GM18858 (cell line): ENCODE data around the gene GPANK1.

Experiments used
- ATAC-seq: cut with Tn5 transposase; IDR thresholded peaks from one replicate; pipeline ENCODE4 v1.9.1; 2021; ENCODE audit not compliant: unreplicated experiment

GPANK1 gene

DNA sequence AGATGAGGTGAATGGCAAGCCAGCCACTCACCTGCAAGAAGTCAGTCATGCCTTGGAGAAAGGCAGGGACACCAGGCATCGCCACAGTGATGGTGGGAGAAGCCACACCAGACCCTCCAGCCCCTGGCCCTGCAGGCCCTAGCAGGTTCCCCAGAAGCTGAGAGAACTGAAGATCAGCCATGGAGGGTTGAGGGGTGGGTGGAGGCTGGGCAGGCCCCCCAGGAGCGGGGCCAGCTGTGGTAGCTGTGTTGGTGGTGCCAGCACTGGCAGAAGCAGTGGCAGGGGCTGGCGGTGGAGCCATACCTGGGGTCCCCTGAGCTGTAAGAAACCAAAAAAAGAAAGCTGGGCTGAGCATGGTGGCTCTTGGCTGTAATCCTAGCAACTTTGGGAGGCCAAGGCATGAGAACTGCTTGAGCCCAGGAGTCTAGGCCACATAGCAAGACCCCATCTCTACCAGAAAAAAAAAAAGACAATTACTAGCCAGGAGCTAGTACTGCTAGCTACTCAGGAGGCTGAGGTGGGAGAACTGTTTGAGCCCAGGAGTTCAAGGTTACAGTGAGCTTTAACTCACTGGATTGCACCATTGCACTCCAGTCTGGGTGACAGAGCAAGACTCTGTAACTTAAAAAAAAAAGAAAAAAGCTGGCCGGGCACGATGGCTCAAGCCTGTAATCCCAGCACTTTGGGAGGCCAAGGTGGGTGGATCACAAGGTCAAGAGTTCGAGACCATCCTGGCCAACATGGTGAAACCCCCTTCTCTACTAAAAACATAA lies 21.8 kb downstream of the GPANK1 start:
- no peak for ATAC-seq

DNA sequence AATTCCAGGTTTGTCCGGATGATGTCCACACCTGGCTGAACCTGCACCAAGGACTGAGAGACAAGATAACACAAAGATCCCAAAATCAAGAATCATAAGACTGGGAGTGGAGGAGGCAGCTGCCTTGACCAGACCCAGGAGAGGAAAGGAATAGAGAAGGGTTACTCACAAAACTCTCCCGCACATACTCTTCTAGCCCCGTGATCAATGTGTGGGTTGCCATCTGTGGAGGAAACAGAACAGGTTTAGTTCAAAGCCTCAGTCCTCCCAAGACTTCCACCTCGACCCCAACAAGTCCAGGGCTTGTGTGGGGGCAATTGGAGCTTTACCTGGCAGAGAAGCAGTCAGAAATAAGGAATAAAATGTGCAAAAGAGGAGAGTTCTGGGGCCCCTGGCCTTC lies 23.4 kb downstream of the GPANK1 start:
- no peak for ATAC-seq

DNA sequence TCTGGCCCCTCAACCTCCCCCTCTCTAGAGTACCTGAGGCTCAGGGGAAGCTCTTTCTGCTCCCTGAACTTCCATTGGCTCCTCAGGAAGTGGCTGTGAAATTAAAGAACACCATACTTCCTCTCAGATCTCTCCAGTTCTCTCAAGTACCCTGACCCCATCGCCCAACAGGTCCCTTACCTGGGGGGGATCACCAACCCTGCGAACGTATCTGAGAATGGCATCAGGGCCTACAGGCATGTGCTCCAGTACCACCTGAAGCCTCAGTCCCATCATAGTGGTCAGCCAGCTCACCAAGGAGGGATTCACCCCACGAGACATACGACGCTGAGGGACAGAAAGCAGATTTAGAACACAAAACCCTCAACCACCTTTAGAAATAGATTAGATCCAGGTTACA lies 24.2 kb downstream of the GPANK1 start:
- no peak for ATAC-seq

DNA sequence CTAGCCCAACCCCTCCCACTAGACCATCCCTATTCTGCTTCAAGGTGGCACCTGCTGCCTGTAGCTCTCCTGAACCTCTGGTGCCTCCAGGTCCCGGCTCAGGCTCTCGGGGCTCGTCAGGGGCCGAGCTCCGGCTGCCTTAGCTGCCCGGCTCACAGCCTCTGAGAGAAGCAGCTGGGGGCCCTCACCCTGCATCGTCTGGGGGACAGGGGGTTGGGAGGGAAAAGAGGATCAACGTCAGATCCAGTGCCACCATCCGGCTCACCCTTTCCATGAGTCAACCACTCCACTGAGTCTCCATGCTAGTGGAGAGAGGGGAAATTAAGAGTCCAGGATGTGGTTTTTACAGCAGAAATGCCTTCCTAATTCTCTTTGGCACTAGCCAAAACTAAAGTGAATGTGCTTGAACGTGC lies 25.3 kb downstream of the GPANK1 start:
- no peak for ATAC-seq

DNA sequence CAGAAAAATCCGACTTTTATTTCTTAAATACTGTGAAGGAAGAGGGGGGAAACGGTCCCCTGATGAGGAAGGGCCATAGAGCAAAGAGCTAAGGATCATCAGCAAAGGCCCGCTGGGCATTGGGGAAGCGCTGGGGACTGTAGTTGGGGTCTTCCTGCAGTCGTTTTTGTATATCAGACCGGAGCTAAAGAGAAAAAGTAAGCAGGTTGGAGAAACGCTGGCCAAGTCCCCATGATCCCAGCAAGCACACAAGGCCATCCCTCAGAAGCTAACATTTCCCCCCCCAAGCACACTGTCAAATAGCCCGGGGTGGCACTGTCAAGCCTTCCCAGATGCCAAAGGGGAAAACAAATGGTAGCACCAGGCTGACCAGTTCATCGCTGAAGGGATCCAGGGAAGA lies 25.8 kb downstream of the GPANK1 start:
- no peak for ATAC-seq

DNA sequence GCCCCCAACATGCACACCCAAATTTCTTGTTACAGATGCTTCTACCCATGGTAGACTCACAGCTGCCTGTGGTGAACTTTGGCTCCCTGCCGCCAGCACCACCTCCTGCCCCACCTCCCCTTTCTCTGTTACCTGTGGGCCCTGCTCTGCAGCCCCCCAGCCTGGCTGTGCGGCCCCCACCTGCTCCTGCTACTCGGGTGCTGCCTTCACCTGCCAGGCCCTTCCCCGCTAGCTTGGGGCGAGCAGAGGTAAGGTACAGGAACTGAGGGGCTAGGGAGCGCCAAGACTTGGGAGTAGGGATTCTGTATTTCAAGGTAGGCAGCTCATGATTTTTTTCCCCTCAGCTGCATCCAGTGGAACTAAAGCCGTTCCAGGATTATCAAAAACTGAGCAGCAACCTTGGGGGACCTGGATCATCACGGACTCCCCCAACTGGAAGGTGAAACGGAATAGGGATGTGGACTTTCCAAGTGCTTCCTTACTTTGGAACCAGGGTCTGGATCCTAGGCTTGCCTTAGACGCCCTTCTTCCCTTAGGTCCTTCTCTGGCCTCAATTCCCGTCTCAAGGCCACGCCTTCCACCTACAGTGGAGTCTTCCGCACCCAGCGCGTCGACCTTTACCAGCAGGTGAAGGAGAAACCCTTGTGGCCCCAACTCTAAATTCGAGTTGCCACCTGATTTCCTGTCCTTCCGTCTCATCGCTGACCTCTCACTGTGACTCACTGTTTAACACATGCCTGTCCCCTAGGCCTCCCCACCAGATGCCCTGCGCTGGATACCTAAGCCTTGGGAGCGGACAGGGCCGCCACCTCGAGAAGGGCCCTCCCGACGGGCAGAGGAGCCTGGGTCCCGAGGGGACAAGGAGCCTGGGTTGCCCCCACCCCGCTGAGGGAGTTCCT lies 27.9 kb downstream of the GPANK1 start:
- no peak for ATAC-seq

DNA sequence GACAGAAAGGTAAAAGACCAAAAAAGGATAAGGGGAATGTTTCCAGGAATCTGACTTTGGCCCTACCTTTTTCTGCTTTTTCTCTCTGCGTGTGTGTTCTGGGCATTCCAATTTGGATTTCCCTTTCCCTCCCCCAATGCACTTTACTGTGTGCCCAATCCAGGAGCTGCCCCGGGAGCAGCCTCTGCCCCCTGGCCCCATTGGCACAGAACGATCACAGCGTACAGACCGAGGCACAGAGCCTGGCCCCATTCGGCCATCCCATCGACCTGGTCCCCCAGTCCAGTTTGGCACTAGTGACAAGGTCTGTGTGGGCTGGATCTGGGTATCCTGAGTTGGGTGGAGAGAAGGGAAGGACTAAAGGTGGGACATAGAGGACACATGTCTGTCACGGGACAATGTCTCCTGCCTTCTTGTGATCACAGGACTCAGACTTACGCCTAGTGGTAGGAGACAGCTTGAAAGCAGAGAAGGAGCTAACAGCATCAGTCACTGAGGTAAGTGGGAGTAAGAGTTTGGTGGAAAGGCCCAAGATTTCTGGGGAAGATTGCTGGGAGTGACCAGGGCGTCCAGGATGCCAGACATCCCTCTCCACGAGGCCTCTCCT lies 29.7 kb downstream of the GPANK1 start:
- ATAC-seq = no peak

DNA sequence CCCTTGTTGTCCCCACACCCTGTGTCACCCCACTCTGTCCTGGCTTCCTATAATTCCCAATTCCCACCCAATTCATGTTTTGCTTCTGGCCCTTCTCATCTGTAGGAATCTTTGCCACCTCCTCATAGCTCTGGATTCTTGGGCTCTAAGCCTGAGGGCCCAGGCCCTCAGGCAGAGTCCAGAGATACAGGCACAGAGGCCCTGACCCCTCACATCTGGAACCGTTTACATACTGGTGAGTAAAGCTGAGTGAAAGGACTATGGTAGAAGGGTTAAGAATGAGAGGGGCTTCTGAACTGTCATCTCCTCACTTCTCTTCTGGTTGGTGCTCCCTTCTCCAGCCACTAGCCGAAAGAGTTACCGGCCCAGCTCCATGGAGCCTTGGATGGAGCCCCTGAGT lies 30.7 kb downstream of the GPANK1 start:
- ATAC-seq = no peak

DNA sequence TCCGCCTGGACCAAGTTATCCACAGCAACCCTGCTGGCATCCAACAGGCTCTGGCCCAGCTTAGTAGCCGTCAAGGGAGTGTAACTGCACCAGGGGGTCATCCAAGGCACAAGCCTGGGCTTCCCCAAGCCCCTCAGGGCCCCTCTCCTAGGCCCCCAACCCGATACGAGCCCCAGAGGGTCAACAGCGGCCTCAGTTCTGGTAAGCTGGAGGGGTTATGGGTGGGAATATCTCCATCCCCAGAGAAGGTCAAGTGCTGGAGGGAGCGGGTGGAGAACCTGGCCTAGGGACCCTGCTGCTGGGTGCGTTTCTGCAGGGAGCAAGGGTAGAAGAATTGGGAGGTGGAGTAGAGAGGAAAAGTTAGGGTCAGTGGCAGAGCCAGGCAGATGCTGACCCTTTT lies 31.4 kb downstream of the GPANK1 start:
- ATAC-seq = no peak

DNA sequence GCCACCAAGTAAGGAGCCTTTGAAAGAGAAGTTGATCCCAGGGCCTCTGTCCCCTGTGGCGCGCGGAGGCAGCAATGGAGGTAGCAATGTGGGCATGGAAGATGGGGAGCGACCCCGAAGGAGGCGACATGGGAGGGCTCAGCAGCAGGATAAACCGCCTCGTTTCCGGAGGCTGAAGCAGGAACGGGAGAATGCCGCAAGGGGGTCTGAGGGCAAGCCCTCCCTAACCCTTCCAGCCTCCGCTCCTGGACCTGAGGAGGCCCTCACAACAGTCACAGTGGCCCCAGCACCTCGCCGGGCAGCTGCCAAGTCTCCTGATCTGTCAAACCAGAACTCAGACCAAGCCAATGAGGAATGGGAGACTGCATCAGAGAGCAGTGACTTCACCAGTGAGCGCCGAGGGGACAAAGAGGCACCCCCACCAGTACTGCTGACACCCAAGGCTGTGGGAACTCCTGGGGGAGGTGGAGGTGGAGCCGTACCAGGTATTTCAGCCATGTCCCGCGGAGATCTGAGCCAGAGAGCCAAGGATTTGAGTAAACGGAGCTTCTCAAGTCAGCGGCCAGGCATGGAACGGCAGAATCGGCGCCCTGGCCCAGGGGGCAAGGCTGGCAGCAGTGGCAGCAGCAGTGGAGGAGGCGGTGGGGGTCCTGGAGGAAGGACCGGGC lies 32.4 kb downstream of the GPANK1 start:
- ATAC-seq = no peak

DNA sequence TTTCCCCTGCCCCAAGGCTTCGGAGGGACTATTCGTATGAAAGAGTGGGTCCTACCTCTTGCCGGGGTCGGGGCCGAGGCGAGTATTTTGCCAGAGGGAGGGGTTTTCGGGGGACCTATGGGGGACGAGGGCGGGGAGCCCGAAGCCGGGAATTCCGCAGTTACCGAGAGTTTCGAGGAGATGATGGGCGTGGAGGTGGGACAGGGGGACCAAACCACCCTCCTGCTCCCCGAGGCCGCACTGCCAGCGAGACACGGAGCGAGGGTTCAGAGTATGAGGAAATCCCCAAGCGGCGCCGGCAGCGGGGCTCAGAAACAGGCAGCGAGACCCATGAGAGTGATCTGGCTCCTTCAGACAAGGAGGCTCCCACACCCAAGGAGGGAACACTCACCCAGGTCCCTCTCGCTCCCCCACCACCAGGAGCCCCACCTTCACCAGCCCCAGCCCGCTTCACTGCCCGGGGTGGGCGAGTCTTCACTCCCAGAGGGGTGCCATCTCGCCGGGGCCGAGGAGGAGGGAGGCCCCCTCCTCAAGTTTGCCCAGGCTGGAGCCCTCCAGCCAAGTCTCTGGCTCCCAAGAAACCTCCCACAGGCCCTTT lies 33.0 kb downstream of the GPANK1 start:
- no peak for ATAC-seq

DNA sequence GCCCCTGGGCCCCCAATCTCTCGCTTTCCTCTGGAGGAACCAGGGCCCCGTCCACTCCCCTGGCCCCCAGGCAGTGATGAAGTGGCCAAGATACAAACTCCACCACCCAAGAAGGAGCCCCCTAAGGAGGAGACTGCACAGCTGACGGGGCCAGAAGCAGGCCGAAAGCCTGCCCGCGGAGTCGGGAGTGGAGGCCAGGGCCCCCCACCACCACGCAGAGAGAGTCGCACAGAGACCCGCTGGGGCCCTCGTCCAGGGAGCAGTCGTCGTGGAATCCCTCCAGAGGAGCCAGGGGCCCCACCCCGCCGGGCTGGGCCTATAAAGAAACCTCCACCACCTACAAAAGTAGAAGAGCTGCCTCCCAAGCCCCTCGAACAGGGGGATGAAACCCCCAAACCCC lies 33.6 kb downstream of the GPANK1 start:
- ATAC-seq = no peak

DNA sequence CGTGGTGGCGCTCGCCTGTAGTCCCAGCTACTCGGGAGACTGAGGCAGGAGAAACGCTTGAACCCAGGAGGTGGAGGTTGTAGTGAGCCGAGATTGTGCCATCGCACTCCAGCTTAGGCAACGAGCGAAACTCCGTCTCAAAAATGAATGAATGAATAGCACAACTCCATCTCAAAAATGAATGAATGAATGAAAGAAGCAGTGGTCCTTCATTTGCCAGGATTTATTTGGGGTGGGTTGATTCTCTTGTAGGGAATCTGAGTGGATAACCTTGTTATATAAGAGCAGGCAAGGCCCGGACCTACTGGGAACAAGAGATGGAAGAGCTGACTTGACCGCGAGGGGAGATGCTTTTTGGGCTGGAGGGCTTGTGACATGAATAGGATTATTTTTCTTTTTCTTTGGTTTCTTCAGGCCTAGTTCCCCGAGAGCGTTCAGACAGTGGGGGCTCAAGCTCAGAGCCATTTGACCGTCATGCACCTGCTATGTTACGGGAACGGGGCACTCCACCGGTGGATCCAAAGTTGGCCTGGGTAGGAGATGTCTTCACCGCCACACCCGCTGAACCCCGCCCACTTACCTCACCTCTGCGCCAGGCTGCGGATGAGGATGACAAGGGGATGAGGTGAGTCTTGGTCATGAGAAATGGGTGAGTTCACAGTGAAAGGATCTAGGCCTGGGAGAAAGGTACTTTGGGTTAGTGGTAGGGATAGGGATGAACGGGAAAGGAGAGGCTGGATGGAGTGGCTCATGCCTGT lies 34.4 kb downstream of the GPANK1 start:
- ATAC-seq = no peak

DNA sequence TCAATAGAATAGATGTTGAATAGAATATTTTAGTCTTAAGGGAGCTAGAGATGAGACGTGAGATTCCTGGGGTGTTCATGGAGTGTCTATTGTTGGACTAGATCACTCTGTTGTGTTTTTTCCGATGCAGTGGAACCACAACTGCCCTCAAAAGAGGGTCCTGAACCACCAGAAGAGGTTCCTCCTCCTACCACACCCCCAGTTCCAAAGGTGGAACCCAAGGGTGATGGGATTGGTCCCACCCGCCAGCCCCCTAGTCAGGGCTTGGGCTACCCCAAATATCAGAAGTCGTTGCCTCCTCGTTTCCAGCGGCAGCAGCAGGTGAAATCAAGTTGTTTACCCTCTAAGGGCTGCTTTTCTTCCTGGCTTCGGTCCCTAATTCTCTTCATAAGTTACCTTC lies 35.8 kb downstream of the GPANK1 start:
- no peak for ATAC-seq

DNA sequence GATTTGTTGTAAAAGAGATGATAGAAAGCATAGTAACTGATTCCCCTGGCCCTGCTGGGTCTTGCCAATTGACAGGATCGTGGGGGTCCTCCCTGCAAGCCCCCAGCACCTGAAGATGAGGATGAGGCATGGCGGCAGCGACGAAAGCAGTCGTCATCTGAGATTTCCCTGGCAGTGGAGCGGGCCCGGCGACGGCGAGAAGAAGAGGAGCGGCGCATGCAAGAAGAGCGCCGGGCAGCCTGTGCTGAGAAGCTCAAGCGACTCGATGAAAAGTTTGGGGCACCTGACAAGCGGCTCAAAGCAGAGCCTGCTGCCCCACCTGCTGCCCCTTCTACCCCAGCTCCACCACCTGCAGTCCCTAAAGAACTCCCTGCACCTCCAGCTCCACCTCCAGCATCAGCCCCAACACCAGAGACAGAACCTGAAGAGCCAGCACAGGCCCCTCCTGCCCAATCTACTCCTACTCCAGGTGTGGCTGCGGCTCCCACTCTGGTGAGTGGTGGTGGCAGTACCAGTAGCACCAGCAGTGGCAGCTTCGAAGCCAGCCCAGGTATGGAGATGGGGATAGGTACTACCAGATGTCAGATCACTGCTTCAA lies 37.0 kb downstream of the GPANK1 start:
- no peak for ATAC-seq

DNA sequence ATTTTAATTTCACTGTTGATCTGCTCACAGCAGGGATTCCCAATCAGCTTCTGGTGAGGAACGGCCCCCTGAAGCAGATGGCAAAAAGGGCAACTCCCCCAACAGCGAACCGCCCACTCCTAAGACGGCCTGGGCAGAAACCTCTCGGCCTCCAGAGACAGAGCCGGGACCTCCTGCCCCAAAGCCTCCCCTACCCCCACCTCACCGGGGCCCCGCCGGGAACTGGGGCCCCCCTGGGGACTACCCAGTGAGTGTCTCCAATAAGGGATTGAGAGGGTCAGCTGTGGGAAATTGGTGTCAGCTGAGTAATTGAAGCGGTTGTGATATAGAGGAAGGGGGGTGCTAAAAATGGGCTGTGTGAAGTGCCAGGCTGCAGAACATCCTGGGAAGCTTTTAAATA lies 37.8 kb downstream of the GPANK1 start:
- ATAC-seq = no peak

DNA sequence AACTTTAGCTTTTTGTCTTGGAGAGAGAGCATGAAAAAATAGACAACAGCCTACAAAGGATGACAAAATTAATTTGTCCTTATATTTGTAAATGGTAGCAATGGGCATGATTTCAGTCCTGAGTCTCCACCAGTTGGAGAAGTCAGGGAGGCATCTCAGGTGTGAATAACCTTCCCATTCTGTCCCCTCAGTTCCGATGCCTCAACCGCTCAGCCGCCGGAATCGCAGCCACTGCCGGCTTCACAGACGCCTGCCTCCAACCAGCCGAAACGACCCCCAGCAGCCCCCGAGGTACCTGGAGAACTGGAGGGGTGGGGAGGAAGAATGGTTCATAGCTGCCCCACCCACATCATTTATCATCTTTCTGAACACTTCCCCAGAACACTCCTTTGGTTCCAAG lies 40.7 kb downstream of the GPANK1 start:
- ATAC-seq = no peak

DNA sequence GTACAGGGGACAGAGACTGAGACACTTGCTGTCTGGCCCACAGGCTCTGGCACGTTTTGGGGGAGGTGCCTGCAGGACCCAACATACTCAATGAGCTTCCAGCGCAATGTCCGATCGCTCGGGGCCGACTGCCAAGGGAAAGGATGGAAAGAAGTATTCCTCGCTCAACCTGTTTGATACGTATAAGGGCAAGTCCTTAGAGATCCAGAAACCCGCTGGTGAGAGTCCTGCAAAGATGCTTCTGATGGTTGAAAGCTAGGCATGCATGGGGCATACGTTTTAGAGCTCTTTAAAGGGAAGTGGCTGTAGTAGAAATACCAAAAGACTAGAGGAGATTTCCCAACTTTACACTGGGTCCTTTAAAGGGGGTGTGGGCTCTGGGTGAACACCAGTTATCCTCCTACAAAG lies 42.1 kb downstream of the GPANK1 start:
- ATAC-seq = no peak

DNA sequence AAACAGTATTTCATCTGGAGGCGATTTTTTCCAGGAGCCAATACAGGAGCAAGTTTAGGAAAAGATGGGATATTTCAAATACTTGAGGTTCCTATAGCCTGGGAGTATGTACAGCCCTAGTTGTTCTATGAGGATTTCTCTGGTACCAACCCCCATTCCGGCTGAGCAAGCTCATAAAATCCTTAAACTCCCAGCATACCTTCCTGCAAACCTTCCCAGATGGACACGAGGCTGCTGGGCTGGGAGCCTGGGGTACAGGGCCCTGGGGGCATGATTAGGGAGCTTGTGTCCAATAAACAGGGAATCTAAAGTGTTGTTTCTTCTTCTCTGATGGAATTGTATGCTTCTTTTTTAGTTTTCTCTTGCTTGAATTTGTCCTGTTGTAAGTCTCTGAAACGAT lies 42.8 kb downstream of the GPANK1 start:
- ATAC-seq = no peak
